Inferior parietal cortex (tissue), 1 donor: ENCODE measurements around the gene MORN5.
"Not testable (repeated sequence)": the region's sequence is repeated elsewhere in the genome, so short reads cannot be mapped to it uniquely, and the experiment has no call there.

Experiments
- DNase-seq: peaks from one replicate; pipeline ENCODE4 v3.0.0-alpha.2; 2016; ENCODE audit errors: extremely low spot score

Gene MORN5

DNA sequence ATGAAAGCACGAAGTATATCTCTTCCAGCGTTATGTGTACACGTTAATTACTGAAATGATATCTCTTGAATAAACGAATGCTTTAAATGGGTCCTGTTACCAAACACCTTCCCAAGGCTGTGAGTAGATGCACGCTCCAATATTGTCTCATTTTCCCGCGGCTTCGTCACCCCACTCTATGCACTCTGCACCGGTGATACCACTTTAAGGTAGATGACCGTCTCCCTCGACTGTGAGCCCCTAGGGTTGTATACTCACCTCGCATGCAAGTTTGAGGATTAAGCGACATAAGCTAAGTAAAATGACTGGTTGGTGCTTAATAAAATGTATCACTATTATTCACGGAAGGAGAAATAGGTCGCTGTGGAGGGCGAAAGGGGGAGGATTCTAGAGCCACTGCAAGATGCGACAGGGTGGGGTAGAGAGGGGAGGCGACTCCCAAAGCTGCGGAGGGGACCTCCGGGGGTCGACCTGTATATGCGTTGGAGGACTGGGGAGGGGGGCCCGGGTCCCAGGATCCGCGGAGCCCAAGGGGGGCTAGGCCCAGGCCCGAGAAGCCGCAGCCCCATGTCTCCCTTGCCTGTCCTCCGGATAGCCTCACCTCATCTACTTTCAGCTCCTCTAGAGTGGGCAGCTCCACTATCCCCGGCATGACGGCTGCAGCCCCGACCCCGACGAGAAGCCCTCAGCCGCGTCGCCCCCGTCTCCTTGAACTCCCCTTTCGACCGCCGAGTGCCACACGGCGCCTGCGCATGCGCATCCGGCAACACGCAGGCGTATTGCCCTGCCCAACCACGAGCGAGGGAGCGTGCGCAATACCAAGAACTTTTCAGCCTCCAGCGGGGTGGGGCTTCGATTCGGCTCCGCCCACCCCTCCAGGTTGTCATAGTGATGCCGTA is at the start of gene MORN5, which contains the start of gene NDUFA8:
MORN5 (plus strand) TSS at position 883 of the 899 bp plus-strand sequence. CDS start 65 bp downstream, outside the sequence.
NDUFA8 (minus strand) TSS at position 754 of the 899 bp plus-strand sequence; CDS start at position 652, 102 bp downstream.
- DNase-seq = peak; percentile 93

DNA sequence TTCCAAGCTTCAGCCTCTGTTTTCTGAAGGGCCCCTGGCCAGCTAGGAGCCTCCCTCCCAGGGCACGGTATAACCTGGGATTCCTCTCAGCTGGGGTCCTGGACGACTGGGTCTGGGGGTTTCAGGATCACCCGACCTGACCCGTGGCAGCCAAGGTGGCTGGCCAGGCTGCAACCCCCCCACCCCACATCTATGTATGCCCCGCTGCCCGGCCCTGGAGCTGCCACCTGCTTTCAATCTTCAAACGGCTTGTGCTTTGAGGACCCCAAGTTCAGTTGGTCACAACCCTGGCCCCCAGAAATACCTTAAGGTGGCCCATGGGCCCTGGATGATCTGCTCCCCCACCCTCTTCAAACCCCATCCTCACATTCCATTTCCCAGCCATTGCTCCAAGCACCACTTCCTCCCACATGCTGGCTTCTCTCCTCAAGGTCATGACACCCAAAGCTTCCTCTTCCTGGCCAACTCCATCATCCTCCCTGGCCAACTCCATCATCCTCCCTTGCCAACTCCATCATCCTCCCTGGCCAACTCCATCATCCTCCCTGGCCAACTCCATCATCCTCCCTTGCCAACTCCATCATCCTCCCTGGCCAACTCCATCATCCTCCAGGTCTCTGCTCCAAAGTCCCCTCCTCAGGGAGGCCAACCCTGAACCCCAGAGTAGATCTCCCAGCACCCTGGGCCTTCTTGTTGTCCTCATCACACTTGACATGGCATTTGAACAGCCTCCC is 49.4 kb upstream of the MORN5 start:
- DNase-seq = no peak

DNA sequence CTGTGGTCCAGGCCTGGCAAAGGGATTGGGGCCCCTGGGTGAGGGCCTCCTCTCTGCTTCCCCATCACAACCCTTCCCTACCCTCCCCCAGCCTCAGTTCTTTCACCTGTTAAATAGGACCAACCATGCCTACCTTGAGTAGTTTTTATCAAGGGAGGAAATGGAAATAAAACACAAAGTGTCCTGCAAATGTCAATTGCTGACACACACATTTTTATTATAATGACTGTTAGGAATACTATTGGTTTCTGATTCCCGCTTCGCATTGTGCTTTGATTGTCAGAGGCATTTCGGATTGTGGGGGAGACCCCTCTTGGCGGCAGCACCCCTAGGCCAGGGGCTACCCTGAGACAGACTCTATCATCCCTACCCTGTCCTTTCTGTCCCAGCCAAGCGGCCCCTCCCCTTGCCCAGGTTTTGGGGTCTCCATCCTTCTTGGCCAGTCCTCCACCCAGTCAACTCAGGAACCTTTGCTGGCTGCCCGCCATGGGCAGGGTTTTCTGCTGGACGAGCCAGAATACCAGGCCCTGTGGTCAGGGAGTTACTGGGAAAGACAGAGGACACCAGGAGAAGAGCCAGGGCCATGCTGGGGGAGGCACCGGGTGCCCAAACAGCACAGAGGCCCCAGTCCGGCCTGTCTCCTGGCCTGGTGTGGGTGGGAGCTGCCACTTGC is 48.2 kb upstream of the MORN5 start:
- DNase-seq = no peak

- no peak for DNase-seq
Measured at GRCh38 chr9:122112238-122112637, 47.5 kb upstream of the MORN5 start.

DNA sequence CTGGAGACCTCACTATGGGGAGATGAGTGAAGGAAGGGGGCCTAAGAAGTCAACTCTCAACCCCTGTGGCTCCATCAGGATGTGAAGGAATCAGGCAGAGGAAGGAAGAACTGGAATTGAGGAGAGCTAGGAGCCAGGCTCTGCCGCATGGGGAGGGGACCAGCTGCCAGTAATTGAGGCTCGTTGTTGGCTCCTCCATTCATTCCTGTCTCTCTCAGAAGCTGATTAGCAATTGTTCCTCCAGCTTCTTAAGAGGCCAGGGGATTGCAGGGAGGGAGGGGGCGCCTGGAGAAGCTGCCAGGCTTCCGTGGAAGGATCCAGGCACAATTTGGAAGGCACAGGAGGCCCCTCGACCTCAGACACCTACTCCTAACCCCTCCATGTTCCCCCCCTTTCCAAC is 46.1 kb upstream of the MORN5 start:
- DNase-seq = no peak

DNA sequence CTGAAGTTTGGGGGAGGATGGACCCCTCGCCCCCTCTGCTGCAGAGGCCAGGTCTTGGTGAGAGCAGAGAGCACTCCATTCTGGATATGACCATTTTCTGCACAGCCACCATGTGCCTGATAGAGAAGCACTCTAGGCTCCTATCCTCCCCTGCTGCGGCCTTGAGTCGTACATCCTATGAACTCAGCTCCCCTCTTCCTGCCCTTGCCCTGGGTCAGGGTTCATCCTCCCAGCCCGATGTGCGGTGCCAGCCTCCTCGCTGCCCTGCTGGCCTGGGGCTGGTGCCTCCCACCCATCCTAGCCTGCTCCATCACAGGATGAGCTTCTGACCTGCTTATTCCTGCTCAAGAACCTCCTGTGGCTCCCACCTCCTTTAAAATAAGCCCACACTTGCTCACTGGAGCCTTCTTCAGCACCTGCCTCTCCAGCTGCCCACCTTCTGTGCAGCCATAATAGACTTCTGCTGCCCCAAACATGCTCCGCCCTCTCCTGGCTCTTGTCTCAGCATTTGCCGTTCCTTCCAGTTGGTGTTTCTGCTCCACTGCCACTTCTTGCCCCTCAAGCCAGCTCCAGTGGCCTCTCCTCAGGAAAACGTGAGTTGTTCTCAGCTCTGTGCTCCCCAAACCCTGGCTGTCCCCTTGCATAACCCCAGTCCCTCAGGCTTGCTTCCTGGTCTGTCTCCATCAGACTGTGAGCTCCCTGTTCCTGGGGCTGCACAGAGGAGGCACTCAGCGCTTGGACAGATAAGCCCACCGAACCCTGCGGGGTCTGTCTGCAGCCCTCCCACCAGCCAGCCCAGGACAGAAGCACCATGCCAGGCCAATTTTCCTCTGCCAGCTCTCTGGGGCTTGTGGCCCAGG is 44.3 kb upstream of the MORN5 start:
- DNase-seq = no peak

DNA sequence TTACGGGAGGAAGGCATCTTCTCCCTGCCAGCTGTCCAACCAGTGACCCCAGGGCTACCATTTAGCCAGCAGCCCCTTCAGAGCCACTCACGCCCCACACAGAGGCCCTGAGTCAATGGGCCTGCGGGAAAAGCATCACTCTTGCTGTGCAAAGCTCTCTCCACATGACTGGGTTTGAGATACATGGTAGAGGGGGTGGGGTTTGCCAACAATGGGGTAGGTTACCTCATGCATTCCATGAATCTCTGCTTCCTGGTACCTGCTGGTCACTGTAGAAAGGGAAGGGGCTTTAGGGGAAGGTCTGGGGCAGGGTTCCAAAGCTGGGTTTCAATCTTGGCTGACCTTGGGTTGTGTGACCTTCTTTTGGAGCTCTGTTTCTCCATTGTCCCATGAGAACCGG is 43.7 kb upstream of the MORN5 start:
- no peak for DNase-seq

DNA sequence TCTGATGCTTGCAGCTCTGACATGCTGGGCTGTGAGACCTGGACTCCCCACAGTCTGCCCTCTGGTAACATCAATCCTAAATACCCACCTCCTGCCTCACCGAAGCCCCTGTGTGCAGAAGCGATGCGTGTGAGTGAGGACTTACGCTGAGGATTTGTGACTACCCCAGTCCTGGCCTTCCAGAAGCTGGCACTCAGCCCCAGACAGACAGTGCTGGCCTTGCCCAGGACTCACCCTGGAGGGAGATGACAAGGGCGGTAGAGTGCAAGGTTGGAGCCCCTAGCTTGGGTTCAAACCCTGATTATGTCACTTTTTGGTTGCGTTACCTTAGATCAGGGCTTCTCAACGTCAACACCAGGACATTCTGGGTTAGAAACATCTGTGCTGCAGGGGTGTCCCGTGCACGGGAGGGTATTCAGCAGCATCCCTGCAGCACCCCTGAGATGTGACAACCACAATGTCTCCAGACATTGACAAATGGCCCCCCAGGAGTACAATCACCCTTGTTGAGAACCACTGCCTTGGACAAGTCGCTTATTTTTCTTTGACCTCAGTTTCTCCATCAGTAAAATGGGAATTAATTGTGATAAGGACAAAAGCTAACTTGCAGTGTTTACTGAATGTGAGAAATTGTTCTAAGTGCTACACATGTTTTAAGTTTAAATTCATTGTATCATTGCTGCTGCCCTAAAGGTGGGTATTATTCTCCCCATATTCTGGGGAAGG is 43.1 kb upstream of the MORN5 start:
- DNase-seq = no peak

- not testable (repeated sequence) for DNase-seq
Measured at GRCh38 chr9:122117241-122117640, 42.5 kb upstream of the MORN5 start.

GRCh38 chr9:122118343-122119165 is 41.2 kb upstream of the MORN5 start:
- DNase-seq = no peak

GRCh38 chr9:122119166-122119521 is 40.6 kb upstream of the MORN5 start:
- no peak for DNase-seq

GRCh38 chr9:122119721-122120120 is 40.0 kb upstream of the MORN5 start:
- DNase-seq = no peak

GRCh38 chr9:122120316-122121071 is 39.2 kb upstream of the MORN5 start:
- no peak for DNase-seq

DNA sequence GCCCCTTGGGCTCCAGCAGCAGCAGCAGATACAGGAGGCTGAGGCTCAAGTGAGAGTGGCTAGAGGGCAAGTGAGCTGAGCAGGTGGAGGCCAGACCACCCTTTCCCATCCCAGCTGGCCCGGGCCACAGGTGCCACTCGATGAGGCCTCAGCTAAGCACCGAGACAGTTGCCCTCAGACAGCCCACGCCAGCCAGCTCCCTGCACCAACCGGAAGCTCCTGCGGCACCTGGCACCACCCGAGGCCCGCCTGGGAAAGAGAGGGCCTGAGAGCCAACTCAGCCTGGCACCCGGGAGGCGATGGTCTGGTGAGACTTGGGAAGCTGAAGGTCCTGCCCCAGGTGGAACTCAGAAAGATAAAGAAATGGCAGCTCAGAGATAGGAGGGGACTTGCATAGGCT is 38.3 kb upstream of the MORN5 start:
- DNase-seq = no peak

DNA sequence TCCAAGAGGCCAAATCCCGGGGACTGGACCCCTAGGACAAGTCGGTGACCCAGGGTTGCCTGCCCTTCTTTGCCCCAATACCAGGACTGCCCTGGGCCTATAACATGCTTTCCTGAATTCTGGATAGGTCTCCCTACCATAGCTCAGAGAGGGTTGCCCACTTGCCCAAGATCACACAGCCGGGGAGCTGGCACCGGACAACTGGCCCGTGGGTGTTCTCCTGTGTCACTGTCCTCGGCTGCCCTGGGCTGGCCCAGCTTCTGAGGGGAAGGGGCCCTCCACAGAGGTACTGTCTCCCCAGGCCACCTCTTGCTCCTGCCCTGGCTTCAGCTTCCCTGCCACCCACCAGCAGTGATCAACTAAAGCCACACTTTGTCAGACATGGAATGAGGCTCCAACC is 37.8 kb upstream of the MORN5 start:
- no peak for DNase-seq

DNA sequence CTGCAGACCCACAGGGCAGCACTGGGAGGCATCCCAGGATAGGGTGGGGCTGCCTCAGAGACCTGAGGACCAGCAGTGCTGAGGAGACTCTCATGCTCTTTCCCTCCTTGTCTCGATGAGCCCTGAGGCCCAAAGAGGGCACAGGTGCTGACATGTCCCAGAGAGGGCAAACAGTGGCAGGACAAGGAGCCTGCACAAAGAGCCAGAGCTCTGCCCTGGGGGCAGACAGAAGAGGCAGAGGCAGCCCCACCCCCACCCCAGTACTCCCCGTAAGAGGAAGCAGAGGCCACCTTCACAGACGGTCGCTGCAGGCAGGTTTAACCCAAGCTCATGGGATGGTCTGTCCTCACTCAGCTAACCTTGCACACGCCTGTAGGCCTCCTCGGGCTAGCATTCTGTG is 37.2 kb upstream of the MORN5 start:
- DNase-seq = no peak

DNA sequence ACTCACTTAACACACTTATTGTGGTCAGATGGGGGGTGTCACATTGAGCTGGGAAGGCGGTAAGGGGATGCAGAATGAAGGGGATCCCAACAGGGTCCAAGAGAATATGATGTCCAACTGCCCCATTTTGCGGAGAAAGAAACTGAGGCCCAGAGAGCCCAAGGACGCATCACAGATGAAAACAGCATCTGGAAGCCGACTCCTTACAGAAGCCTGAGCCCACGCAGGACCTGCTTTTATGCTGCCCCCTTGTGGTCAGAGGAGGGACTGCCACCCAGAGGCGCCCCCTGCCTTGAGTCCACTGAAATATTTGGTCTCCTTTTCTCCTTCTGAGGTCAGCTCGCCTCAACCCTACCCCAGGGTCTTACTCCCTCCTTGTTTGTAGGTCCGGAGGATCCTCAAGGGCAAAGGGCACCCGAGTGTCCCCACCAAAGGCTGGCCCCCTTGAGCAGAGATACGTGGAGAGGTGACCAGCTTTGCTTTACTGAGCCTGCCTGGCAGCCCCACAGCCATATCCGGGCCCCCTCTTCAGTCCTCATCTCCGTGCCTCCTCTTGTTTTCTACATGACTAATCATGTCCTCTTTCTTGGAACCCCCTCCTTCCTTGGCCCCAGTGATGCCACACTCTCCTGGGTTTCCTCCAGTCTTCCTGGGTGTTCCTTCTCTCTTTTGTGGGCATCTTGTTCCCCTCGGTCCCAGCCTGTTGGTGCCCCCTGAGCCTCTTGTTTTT is 36.6 kb upstream of the MORN5 start:
- DNase-seq = peak; percentile 87

DNA sequence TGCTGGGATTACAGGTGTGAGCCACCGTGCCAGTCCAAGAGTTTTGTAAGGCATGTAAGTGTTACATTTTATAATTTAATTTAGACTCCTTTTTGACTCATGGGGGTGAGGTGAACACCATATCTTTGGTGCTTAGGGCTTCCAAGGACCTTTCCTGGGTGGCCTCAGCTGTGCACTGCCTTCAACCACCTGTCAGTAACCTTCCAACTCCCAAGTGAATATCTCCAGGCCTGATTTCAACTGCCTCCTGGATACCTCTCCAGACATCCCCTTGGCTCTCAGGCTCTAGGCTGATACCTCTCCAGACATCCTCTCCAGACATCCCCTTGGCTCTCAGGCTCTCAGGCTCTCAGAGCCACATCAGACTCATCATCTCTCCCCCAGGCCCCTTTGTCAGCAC is 35.7 kb upstream of the MORN5 start:
- DNase-seq = no peak
